IgD-negative memory B cell (primary cell): Measurements from ENCODE around the gene GALK1. TPM values are rescaled to one million over a fixed set of nuclear protein-coding genes. Genes with fewer than 3 reads are reported as not detected.
A peak's percentile ranks its signal among the peaks of the same experiment; 100 is the strongest.
"Not testable (repeated sequence)": the region's sequence is repeated elsewhere in the genome, so short reads cannot be mapped to it uniquely, and the experiment has no call there.

Source experiments
- H3K27ac Mint-ChIP-seq, 3 donors: one replicate each; pipeline ENCODE4 v1.8.0; 2020 to 2022; ENCODE audit warnings: mild to moderate bottlenecking in 3 of 3, mixed read lengths in 3 of 3, moderate library complexity in 1 of 3
- H3K27me3 Mint-ChIP-seq: one replicate; pipeline ENCODE4 v1.8.0; 2021; ENCODE audit warnings: mixed read lengths
- H3K36me3 Mint-ChIP-seq: one replicate; pipeline ENCODE4 v1.8.0; 2020; ENCODE audit warnings: mild to moderate bottlenecking, mixed read lengths
- H3K4me1 Mint-ChIP-seq, 3 donors: one replicate each; pipeline ENCODE4 v1.8.0; 2020 to 2022; ENCODE audit warnings: mixed read lengths in 3 of 3, mild to moderate bottlenecking in 1 of 3
- H3K4me3 Mint-ChIP-seq, 4 donors: one replicate each; pipeline ENCODE4 v1.8.0; 2020 to 2022; ENCODE audit warnings: mild to moderate bottlenecking in 4 of 4, mixed read lengths in 4 of 4, moderate library complexity in 3 of 4
- H3K9me3 Mint-ChIP-seq, 3 donors: one replicate each; pipeline ENCODE4 v1.8.0; 2020 to 2021; ENCODE audit warnings: mixed read lengths in 3 of 3, mild to moderate bottlenecking in 1 of 3
- polyA plus RNA-seq: library from polyadenylated mRNA; unstranded; fragments of 300-500 nt; fragmentation: Illumina TruSeq; gene quantifications from one replicate; pipeline ENCODE4 v1.2.3, GENCODE V29; 2021

The GALK1 gene
- polyA plus RNA-seq, 1 donor from 2014 or later = 18.6 TPM

GRCh38 chr17:75763269-75763607, 1.8 kb downstream of the GALK1 start:
- H3K27me3 Mint-ChIP-seq = no peaks in the 10 kb centered on the region

GRCh38 chr17:75762513-75763268, 2.3 kb downstream of the GALK1 start:
- H3K9me3 Mint-ChIP-seq = no peaks in the 10 kb centered on the region
- peak overlapping the region in 1 of 3 donors; percentile 57 for H3K27ac Mint-ChIP-seq
- peaks cover 0 to 10% (median 7%) of the 10 kb centered on the region in 3 donors for H3K4me1 Mint-ChIP-seq
- no peaks in the 10 kb centered on the region for H3K36me3 Mint-ChIP-seq
- no peaks in the 10 kb centered on the region for H3K27me3 Mint-ChIP-seq
- peak overlapping the region in 3 of 4 donors; percentile 44 to 74 (median 51) for H3K4me3 Mint-ChIP-seq

More at GRCh38 chr17:75763269-75763607, 1.8 kb downstream of the GALK1 start:
- H3K27ac Mint-ChIP-seq = no peak overlapping the region
- no peaks in the 10 kb centered on the region for H3K36me3 Mint-ChIP-seq
- peak overlapping the region in 2 of 4 donors; percentile 44 to 74 for H3K4me3 Mint-ChIP-seq
- H3K4me1 Mint-ChIP-seq = peaks cover 0 to 10% (median 7%) of the 10 kb centered on the region in 3 donors
- H3K9me3 Mint-ChIP-seq = no peaks in the 10 kb centered on the region

- H3K4me3 Mint-ChIP-seq, H3K27ac Mint-ChIP-seq, H3K9me3 Mint-ChIP-seq, H3K36me3 Mint-ChIP-seq, H3K4me1 Mint-ChIP-seq, H3K27me3 Mint-ChIP-seq: not testable (repeated sequence)
These were observed 4.9 kb downstream of the GALK1 start for GRCh38 chr17:75759978-75760640.

GRCh38 chr17:75759457-75759856, 5.5 kb downstream of the GALK1 start:
- Mint-ChIP-seq H3K9me3 (no peaks in the 10 kb centered on the region), H3K4me3 (peak overlapping the region in 1 of 4 donors; percentile 23), H3K27ac (no peak overlapping the region), H3K36me3 (no peaks in the 10 kb centered on the region), H3K4me1 (peaks cover 0 to 10% (median 6%) of the 10 kb centered on the region in 3 donors), H3K27me3 (no peaks in the 10 kb centered on the region)

- Mint-ChIP-seq H3K36me3 (no peaks in the 10 kb centered on the region), H3K4me1 (peaks cover 0 to 5% (median 5%) of the 10 kb centered on the region in 3 donors), H3K27me3 (no peaks in the 10 kb centered on the region), H3K27ac (no peak overlapping the region), H3K9me3 (no peaks in the 10 kb centered on the region), H3K4me3 (peak overlapping the region in 1 of 4 donors; percentile 23)
These were observed 6.7 kb downstream of the GALK1 start for GRCh38 chr17:75758131-75758905.

- Mint-ChIP-seq H3K36me3 (no peaks in the 10 kb centered on the region), H3K27ac (peak overlapping the region in 1 of 3 donors; percentile 16), H3K4me3 (no peak overlapping the region), H3K4me1 (peaks cover 3 to 8% (median 5%) of the 10 kb centered on the region in 3 donors), H3K9me3 (no peaks in the 10 kb centered on the region), H3K27me3 (no peaks in the 10 kb centered on the region)
These were observed 7.8 kb downstream of the GALK1 start for GRCh38 chr17:75757086-75757681.

GRCh38 chr17:75756451-75757085, 8.4 kb downstream of the GALK1 start:
- H3K4me3 Mint-ChIP-seq = no peak overlapping the region
- peaks cover 3 to 8% (median 5%) of the 10 kb centered on the region in 3 donors for H3K4me1 Mint-ChIP-seq
- H3K27ac Mint-ChIP-seq = no peak overlapping the region
- no peaks in the 10 kb centered on the region for H3K27me3 Mint-ChIP-seq
- H3K9me3 Mint-ChIP-seq = no peaks in the 10 kb centered on the region
- no peaks in the 10 kb centered on the region for H3K36me3 Mint-ChIP-seq

- no peaks in the 10 kb centered on the region for H3K36me3 Mint-ChIP-seq
- H3K27ac Mint-ChIP-seq = no peak overlapping the region
- no peak overlapping the region for H3K4me3 Mint-ChIP-seq
- H3K9me3 Mint-ChIP-seq = no peaks in the 10 kb centered on the region
- H3K27me3 Mint-ChIP-seq = no peaks in the 10 kb centered on the region
- peaks cover 3 to 8% (median 5%) of the 10 kb centered on the region in 3 donors for H3K4me1 Mint-ChIP-seq
These were observed 9.0 kb downstream of the GALK1 start for GRCh38 chr17:75755990-75756389.

- H3K27me3 Mint-ChIP-seq = no peaks in the 10 kb centered on the region
- H3K4me1 Mint-ChIP-seq = peaks cover 3 to 10% (median 5%) of the 10 kb centered on the region in 3 donors
- no peaks in the 10 kb centered on the region for H3K36me3 Mint-ChIP-seq
- no peak overlapping the region for H3K27ac Mint-ChIP-seq
- H3K4me3 Mint-ChIP-seq = peak overlapping the region in 3 of 4 donors; percentile 59 to 94 (median 76)
- no peaks in the 10 kb centered on the region for H3K9me3 Mint-ChIP-seq
These were observed 9.6 kb downstream of the GALK1 start for GRCh38 chr17:75755205-75755901.

GRCh38 chr17:75754378-75755204, 10.4 kb downstream of the GALK1 start:
- Mint-ChIP-seq H3K4me1 (peaks cover 9 to 14% (median 10%) of the 10 kb centered on the region in 3 donors), H3K36me3 (no peaks in the 10 kb centered on the region), H3K4me3 (peak overlapping the region; percentile 59 to 94 (median 81)), H3K27ac (peak overlapping the region in 1 of 3 donors; percentile 64), H3K9me3 (no peaks in the 10 kb centered on the region), H3K27me3 (no peaks in the 10 kb centered on the region)

GRCh38 chr17:75753514-75754377, 11.2 kb downstream of the GALK1 start:
- peak overlapping the region; percentile 77 to 93 (median 85) for H3K4me3 Mint-ChIP-seq
- H3K4me1 Mint-ChIP-seq = peaks cover 10 to 14% (median 12%) of the 10 kb centered on the region in 3 donors
- H3K27ac Mint-ChIP-seq = no peak overlapping the region
- no peaks in the 10 kb centered on the region for H3K9me3 Mint-ChIP-seq
- H3K36me3 Mint-ChIP-seq = no peaks in the 10 kb centered on the region
- no peaks in the 10 kb centered on the region for H3K27me3 Mint-ChIP-seq

GRCh38 chr17:75752802-75753513, 12.0 kb downstream of the GALK1 start:
- H3K9me3 Mint-ChIP-seq = no peaks in the 10 kb centered on the region
- no peaks in the 10 kb centered on the region for H3K27me3 Mint-ChIP-seq
- peak overlapping the region; percentile 77 to 93 (median 85) for H3K4me3 Mint-ChIP-seq
- peaks cover 11 to 14% (median 12%) of the 10 kb centered on the region in 3 donors for H3K4me1 Mint-ChIP-seq
- H3K27ac Mint-ChIP-seq = peak overlapping the region in 2 of 3 donors; percentile 60 to 81
- no peaks in the 10 kb centered on the region for H3K36me3 Mint-ChIP-seq
